Glomerular visceral epithelial cell (primary cell): Measurements from ENCODE around the gene AGR3.

Experiments
- DNase-seq: peaks from one replicate; pipeline ENCODE4 v3.0.0-alpha.2; 2016; ENCODE audit errors: extremely low spot score

AGR3 gene

DNA sequence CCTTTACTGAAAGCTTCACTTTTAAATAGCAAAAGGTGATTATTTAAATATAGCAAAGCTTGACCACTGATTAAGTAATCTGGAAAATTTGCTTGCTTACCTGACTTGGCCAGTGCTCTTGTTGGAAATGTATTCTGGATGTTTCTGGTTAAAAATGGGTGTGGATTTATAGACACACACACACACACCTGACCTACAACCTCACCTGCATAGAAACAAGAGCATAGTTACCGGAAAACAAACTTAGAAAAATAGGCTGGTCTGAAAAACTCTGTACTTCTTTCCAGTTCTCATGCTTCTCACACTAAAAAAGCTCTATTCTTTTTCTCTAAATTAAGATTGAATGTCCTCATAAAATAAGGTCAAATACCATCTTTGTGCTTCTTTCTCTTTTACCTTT, at the start of gene AGR3:
AGR3 (minus strand) TSS at position 140 of the 400 bp plus-strand sequence. CDS start 3,365 bp downstream, outside the sequence.
- no peak for DNase-seq

DNA sequence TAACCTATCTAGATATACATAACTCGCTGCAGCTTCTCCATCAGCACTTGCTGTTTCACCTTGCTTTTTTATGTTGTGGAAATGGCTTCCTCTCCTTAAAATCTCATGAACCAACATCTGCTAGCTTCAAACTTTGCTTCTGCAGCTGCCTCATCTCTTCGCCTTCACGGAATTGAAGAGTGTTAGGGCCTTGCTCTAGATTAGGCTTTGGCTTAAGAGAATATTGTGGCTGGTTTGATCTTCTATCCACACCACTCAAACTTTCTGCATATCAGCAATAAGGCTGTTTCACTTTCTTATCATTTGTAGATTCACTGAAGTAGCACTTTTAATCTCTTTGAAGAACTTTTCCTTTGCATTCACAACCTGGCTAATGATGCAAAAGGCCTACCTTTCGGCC, 49.2 kb upstream of the AGR3 start:
- DNase-seq = no peak

DNA sequence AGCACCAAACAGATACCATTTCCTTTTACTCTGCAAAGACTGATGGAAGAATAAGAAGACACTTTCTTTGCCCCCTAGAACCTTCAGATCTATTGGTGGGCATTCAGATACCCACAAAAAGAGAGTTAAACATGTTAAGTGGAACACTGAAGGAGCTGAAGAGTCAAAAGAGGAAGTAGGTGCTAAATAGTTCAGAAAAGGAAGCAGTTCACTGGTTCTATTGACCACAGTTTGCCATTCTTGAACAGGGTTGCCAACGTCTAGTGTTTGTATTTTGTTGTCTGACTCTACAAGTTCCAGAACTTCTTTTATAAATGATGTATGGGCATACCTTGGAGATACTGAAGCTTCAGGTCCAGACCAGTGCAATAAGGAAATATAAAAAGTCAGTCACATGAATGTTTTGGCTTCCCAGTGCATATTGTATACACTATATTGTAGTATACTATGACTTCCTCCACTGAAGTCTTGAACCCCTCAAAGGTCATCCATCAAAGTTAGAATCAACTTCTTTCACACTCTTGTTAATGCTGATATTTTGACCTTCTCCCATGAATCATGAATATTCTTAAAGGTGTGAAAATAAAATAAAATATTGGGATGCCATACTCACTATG, 47.5 kb upstream of the AGR3 start:
- no peak for DNase-seq

DNA sequence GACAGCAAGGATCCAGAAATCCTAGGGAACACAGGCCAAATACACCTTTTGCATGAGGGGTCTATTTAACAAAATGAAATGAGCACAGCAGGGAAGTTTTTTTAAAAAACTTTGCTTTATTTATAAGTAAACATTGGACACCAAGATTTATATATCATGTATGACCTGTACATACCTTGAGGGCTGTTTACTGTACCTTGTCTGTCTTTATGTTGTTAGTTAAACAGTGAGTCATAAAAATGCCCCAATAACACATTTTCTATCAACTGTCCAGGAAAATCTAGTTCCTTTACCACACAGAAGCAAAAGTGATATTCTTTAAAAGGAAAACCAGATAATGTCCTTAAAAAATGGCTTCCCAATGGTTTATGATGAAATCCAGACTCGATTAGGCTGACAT, 45.1 kb upstream of the AGR3 start:
- no peak for DNase-seq

DNA sequence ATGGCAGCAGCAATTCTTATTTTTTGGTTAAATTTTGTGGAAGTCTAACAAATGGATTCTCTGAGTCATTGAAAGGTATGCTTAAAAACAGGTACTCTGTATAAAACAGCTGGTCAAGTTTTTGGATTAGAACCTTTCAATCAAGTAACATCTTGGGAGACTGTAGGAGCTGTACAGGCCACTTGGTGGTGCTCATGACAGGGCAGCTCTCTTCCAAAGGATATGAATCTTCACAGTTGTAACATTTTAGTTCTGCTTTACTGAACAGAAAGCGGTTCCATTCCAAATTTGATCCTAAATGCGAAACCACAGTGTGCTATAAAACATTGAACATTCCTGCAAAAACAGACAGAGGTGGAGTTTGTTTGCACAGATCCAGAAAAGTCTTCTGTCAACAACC, 44.5 kb upstream of the AGR3 start:
- DNase-seq = peak; percentile 31

DNA sequence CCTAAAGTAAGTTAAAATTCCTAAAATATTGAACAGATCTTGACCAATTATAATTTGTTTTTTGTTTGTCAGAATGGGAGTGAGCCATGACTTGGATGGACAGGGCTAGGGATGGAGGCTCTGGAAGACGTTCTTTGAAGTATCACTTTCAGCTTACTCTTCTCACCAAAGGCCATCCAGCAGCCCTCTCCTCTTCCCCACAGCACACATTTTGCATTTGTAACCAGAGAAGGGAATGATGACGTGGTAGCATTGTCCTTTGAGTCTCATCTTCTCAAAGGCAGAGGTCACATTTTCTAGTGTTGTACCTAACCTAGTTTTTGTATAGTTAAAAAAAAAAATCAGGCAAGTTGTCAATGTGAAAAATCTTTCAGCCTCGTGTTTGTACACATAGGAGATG, 43.8 kb upstream of the AGR3 start:
- no peak for DNase-seq

DNA sequence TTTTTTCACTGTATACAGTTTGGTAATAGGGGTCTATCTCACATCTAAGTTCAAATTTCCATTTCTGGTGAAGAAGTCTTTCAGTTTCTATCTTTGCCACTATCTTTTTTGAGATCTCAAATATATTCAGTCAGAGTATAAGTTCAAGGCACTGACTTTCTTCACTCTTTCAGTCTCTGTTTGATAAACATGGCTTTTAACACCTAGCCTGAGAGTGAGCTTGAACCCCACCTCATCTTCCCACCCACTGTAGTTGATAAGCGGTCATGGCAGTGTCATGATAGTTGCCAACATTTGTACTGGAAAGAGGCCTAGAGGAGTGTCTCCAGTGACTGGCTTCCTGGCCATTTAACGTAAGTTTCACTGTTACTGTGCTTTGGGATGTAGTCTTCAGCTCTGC, 41.2 kb upstream of the AGR3 start:
- DNase-seq = no peak

DNA sequence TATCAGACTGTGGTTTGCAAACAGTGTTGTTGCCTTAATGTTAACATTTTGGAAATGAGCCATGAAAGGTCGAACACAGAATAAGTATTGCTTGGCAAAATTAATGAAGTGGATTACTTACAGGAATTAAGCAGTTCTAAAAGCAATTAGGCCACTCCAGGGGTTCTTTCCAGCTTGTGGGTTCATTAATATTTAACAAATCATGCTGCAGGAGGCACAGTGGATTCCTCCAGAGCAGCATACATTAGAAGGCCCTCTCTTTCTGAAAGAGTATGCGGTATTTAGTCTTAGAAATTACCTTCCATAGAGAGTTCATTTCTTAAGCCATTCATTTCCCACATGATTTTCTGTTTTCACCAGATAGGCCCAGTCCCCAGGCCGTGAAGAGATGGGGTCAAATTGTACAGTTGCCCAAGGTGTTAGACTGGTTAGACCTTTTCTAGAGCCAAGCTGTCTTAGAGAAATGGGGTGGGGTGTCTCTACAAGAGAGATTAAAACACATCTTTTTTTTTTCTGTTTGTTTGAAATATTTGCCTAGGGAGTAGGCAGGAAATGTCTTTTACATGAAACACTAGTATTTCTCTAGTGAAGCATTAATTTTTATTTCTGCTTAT, 40.0 kb upstream of the AGR3 start:
- peak; percentile 53 for DNase-seq

DNA sequence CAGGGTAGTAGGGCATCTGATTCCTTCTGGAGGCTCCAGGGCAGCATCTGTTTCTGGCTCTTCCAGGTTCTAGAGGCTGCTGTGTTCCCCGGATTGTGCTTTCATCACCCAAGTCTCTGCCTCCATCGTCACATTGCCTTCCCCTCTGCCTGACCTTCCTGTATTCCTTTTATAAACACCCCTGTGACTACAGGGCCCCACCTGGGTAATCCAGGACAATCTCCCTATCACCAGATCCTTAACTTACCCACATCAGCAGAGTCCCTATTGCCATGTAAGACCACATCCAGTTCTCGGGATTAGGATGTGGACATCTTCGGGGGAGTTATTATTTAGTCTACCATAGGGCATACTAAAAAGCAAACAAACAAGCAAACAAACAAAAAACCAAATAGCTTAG, 39.4 kb upstream of the AGR3 start:
- no peak for DNase-seq

DNA sequence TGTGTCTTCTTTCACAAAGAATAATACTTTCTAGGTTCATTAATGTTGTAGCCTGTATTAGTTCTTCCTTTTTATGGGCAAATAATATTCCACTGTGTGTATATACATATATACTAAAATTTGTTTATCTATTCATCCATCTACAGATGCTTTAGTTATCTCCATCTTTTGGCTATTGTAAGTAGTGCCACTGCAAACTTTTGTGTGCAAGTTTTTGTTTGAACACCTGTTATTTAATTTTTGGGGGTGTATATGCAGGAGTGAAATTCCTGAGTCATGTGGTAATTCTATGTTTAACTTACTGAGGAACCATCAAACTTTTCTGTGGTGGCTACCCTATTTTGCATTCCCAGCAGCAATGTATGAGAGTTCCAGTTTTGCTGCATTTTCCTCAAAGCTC, 37.7 kb upstream of the AGR3 start:
- DNase-seq = no peak

DNA sequence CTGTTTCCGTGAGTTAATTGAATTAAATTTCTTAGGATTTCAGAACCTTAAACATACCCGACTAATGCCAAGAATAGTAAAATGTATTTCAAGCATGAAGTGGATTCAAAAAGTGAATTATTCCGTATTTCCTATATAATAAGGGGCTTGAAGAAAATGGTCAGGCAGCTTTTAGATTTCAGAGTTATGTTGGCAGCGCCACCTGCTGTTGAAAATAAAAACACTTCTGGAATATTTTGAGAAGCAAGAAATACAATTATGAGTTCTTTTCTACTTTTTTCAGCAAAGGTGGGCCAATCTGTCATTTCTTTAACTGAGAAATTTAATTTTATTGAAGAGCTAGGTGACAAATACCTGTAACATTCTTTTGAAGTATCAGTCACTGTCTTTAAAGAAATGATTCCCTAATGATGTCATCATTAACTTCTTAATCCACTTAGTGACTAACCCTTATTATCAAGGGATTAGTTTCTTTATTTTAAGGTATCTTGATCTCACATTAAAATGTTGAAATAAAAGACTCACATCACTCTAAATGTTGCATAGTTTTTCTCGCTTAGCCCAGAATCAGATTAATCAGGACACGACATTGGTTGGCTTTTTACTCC, 36.6 kb upstream of the AGR3 start:
- DNase-seq = peak; percentile 44

DNA sequence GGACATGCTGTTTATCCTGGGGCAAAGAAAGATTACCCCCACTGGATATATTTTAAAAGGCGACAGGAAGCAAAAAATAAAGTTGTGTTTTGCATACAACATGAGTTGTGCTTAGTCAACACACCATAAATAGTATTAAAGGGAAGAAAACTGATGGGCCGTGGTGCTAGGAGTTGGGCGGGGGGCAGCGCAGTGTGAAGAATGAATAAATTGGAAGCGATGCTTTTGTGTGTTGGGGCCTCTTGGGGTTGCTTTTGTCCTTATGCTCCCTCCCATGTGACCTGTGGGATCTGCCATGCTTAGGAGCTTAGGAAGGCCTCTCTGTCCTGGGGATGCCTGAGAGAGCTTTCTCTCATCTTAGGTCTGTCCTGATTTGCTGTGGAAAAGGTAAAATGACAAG, 35.0 kb upstream of the AGR3 start:
- no peak for DNase-seq

DNA sequence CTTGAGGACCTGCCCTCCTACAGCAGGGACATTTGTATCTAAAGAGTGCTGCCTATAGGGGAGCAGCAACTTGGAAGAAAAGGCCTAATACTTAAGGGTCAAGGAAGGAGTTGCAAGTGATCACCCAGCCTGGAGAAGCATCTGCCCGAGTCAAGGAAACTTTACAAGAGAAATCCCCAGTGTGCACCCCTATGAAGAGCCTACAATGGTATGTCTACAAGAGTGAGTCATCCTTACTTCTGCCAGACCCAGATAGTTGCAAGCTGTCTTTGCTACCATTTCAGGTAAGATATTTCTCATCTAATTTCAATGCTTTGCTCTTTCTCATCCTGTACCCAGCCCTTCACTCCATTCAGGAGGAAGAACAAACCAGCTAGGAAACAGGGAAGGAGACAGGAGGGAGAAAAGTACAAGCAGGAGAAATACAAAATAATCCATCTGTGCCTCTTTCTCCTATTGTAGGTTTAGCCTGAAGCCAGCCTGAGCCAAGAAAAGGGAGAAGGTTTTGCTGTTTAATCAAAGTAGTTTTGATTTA, 34.4 kb upstream of the AGR3 start:
- peak; percentile 68 for DNase-seq

DNA sequence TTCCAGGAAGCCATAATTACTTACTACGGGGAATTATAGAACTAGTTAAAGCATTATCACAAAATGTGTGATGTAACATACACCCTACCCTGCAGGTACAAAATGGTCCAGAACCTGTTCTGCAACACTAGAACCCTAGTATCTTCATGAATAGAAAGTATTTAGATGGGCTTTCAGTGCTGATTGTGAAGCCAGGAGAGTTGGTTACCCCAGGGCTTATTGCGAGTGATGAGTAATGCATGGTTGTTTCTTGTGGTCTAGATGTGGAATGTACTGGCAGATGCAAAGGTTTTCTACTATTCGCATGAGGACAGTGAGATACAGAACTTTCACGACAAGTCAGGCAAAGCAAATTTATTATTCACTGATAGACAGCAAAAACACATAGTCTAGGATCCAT, 33.6 kb upstream of the AGR3 start:
- DNase-seq = peak; percentile 76

DNA sequence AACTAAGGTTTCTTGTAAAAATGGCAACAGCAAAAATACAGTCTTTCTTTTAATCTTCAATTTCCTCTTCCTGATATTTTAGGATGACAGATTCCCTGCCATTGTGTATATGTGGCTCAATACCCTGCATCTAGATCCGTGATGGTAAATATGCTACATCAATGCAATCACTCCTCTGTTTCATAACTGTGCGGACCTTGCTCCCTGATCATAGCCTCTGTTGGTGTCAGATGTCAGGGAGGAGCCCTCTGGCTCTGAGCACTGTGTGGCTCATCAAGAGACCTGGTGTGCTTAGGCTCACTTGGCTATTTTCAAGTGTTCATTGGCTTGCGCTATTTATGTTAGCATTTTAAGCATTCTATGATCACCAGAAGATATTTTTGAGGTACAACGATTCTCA, 33.0 kb upstream of the AGR3 start:
- no peak for DNase-seq

DNA sequence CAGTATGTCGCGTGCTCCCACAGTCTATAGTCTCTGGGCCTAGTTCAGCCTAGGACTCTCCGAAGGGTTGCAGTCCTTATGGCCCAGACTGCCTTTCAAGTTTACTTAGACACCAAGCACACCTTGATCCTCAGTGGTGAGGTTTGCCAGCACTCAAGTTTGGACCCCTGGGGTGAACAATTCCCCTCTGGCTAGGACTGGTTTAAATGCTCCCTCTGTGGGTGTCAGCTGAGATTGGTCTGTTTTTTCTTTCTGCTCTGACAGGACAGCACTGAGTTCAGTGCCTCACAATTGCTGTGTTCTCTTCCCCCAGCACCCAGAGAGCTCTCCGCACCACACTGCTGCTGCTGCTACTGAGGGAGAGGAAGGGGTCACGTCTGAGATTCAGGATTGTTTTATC, 31.9 kb upstream of the AGR3 start:
- DNase-seq = no peak

DNA sequence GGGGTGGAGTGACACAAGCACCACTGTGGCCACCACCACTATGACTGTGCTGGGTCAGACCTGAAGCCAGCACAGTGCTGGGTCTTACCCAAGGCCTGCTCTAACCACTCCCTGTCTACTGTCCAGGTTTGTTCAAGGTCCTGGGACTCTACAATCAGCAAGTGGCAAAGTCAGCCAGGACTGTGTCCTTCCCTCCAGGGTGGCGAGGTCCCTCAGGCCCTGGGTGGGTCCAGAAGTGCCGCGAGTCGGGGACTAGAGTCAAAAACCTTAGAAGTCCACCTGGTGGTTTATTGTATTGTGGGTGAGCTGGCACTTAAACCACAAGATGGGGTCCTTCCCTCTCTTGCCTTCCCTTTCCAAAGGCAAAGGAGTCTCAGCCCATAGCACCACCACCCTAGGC, 30.8 kb upstream of the AGR3 start:
- no peak for DNase-seq

DNA sequence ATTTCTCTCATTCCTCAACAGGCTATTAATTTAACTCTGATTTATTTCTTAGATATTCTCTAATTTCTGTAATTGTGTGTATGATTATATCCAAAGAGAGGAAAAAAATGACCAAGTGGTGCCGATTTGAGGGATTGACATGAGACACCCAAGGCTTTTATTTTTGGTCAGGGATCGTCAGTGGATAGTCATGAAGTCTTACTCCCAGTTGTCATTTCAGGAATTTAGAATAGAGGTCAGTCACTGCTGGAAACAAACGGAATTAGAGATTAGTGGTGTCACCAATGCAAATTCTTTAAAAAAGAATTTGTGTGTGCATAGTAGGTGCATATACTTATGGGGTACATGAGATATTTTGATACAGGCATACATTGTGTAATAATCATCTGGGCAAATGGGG, 26.8 kb upstream of the AGR3 start:
- no peak for DNase-seq

DNA sequence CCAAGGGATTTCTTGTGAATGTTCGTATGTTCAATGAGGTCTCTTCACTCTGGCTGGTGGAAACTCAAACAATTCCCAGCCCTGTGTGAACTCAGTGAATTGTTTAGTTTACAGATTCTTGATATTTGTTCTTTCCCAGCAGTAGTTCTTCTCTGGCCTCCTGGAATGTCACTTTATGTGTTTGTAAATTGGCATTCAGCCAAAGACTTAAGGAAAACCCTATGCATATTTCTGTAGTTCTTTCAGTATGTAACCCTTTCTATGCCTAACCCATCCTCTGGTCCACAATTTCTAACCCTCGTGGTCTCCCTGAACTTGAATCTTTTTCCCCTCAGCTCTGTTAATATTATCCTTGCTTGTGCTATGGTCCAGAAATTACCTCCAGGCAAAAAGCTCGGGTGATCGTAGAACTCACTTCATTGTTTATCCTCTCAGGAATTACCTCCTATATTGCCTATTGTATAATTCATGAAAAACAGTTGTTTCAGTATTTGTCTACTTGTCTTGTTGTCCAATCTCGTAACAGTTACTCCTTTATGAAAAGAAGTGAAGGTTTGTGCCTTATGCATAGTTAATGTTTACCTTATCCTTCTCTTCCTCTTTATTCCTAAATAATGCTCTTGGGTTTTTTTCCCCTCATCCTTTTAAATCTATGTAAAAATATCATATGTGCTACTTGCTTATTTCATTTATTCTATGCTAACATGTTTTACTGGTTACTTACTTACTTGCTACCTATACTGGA, 23.7 kb upstream of the AGR3 start:
- DNase-seq = no peak

DNA sequence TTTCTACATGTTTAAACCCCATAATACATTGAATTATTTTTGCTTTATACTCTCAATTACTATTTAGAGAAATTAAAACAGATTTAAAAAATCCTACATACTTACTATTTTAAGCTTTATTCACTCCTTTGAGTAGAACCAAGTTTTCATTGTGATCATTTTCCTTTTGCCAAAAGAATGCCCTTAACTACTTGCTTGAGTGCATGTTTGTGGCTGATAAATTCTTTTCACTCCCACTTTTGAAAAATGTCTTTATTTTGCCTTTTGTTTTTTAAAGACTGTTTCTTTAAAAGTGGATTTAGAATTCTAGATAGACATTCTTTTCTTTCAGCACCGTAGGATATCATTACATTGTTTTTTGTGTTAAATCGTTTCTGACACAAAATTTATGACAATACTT, 22.3 kb upstream of the AGR3 start:
- DNase-seq = no peak

DNA sequence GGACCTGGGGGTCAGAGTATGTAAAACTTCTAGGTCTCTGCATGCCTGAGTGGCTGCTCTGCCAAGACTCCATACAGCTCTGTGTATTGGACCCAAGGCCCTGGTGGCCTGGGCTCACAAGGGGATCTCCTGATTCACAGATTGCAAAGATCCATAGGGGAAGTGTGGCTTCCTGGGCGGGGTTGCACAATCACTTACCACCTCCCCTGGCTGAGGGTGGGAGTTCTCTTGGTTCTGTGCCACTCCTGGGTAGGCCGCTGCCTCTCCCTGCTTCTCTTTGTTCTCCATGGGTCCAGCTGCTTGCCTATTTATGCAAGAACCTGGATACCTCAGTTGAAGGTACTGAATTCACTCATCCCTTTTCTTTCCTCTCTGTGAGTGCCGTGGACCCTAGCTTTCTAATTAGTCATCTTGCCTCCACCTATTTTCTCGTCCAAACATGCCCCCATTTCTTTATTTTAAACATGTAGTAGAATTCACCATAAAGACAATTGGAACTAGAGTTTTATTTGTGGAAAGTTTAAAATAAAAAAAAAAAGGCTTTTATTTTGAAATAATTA, 18.5 kb upstream of the AGR3 start:
- DNase-seq = no peak

DNA sequence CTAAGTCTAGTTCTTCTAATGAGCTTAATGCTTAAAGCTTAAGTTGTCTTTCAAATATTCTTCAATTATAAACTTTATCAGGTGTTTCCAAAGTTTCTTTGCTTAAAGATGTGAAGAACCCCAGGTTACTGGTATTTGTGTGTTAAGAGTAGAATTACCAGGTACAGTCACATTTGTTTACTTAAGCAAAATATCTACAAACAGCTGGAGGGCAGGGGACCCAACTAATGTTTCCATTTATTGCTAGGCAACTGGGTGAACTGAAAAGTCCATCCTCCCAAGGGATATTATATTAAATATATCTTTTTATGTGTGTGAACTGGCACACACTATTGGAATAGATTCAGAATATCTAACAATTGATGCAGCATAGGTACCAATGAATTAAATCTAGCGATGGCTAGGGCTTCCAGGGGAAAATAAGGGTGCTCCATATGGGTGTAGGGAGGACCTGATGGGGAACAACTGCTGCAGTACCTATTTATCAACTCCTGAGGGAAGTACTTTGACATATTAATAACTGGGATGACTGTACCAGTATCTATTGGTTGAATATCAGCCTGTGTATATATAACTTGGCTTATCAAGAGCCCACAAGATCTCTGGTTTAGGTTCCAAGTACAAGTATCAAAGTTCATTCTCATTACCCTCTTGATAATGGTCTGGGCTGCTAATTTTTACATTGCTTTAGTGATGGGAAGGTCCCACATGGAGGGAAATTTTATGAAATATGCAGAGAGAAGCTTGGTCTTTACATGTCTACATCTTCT, 10.3 kb upstream of the AGR3 start:
- DNase-seq = no peak
